ENCODE results near the gene PTGR3.

GRCh38 chr18:75165926-75166325 is 43.0 kb downstream of the PTGR3 start:
- TF ChIP-seq CTCF (IDR thresholded peaks at IDR 0.05; ENCODE audit: poor library complexity): no peak
- no peak for TF ChIP-seq EZH2 (IDR thresholded peaks at IDR 0.05; ENCODE audit: borderline replicate concordance)

Data from hepatocyte (in vitro differentiated cells).